ENCODE data around the gene SLC4A8.

Gene SLC4A8

DNA sequence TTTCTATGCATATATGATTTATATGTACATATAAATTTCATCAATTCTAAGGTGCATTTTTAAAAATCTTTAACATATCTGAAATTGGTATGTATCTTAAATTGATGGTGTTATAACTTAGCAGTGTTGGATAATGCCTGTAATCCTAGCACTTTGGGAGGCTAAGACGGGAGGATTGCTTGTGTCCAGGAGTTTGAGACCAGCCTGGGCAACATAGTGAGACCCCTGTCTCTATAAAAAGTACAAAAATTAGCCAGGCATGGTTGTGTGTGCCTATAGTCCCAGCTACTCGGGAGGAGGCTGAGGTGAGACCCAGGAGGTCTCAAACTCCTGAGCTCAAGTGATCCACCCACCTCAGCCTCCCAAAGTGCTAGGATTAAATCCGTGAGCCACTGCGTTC, 27.0 kb upstream of the SLC4A8 start:
- no peaks in the 10 kb centered on the region for H3K9me3 ChIP-seq (ENCODE audit: insufficient read depth, low read depth, low read length)
- H3K27me3 ChIP-seq (ENCODE audit: insufficient read depth, low read length), result peaks cover 6% of the 10 kb centered on the region; the same call in 1 of the 2 replicates
- H3K36me3 ChIP-seq (ENCODE audit: insufficient read depth, low read length), result 0 out of 2 replicates have a peak, but pooled peaks cover 10% of the 10 kb centered on the region
- H3K9ac ChIP-seq (ENCODE audit: low read depth, low read length), result no peak overlapping the region
- 84% methylated on average over 4 of the region's 4 CpGs for WGBS
- no peak overlapping the region for H3K27ac ChIP-seq (ENCODE audit: low read depth, low read length)
- H3K4me1 ChIP-seq (ENCODE audit: insufficient read depth, low read length), result 0 out of 2 replicates have a peak, but pooled peaks cover 6% of the 10 kb centered on the region
- H3K4me3 ChIP-seq (ENCODE audit: low read length), result no peak overlapping the region

DNA sequence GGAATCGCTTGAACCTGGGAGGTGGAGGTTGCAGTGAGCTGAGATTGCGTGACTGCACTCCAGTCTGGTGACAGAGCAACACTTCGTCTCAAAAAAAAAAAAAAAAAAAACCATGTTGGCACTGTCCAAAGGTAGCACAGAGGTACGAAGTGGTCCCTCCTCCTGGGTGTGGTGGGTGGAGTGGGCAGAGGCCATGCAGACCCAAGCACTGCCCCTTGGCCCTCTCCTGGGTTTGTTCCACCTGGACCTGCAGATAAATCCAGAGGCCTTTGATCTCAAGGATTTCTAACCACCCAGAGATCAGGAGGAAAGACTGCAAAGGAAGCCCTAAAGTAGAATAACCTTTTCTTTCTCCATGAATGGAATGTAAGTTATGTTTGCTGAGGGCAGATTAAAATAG, 24.7 kb upstream of the SLC4A8 start:
- no peak overlapping the region for H3K4me3 ChIP-seq (ENCODE audit: low read length)
- 96% methylated on average over 4 of the region's 4 CpGs for WGBS
- H3K27ac ChIP-seq (ENCODE audit: low read depth, low read length), result no peak overlapping the region
- H3K27me3 ChIP-seq (ENCODE audit: insufficient read depth, low read length), result no peaks in the 10 kb centered on the region
- H3K4me1 ChIP-seq (ENCODE audit: insufficient read depth, low read length), result no peaks in the 10 kb centered on the region
- H3K9ac ChIP-seq (ENCODE audit: low read depth, low read length), result no peak overlapping the region
- H3K36me3 ChIP-seq (ENCODE audit: insufficient read depth, low read length), result no peaks in the 10 kb centered on the region
- no peaks in the 10 kb centered on the region for H3K9me3 ChIP-seq (ENCODE audit: insufficient read depth, low read depth, low read length)

DNA sequence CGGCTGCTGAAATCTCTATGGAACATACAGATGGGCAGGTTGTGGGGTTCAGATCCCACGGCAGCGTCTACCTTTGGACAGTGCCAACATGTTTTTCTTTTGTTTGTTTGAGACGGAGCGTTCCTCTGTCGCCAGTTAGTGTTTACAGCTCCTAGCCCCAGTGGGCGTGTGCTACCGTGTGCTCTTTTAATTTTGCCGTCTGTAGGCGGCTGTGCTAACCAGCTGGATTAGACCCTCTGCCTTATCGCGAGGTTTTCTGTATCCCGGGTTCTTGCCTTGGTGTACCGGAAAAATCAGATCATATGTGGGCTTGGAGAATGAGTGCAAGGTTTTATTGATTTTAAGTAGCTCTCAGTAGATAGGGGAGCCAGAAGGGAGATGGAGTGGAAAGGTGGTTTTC, 23.6 kb upstream of the SLC4A8 start:
- Histone ChIP-seq H3K9ac (ENCODE audit: low read depth, low read length) (no peak overlapping the region), H3K4me3 (ENCODE audit: low read length) (no peak overlapping the region), H3K27ac (ENCODE audit: low read depth, low read length) (no peak overlapping the region), H3K4me1 (ENCODE audit: insufficient read depth, low read length) (no peaks in the 10 kb centered on the region), H3K36me3 (ENCODE audit: insufficient read depth, low read length) (no peaks in the 10 kb centered on the region), H3K27me3 (ENCODE audit: insufficient read depth, low read length) (no peaks in the 10 kb centered on the region), H3K9me3 (ENCODE audit: insufficient read depth, low read depth, low read length) (no peaks in the 10 kb centered on the region)
- 96% methylated on average over 14 of the region's 14 CpGs for WGBS

DNA sequence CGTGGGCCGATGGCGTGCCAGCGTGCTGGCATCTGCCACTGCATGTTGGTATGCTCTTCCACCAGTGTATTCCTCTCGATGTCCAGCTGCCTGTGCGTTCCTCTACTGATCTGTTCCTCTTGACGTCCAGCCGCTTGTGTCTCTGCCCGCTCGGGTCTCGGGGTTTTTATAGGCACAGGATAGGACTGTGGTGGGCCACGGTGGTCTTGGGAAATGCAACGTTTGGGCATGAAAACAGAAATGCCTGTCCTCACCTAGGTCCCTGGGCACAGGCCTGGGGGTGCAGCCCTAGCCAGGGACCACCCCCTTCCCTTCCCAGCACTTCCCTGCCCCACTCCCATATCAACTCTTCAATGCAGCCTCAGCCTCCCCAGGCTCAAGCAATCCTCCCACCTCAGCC, 23.1 kb upstream of the SLC4A8 start:
- Histone ChIP-seq H3K27me3 (ENCODE audit: insufficient read depth, low read length) (no peaks in the 10 kb centered on the region), H3K9ac (ENCODE audit: low read depth, low read length) (no peak overlapping the region), H3K9me3 (ENCODE audit: insufficient read depth, low read depth, low read length) (no peaks in the 10 kb centered on the region), H3K4me3 (ENCODE audit: low read length) (no peak overlapping the region), H3K27ac (ENCODE audit: low read depth, low read length) (no peak overlapping the region), H3K4me1 (ENCODE audit: insufficient read depth, low read length) (no peaks in the 10 kb centered on the region), H3K36me3 (ENCODE audit: insufficient read depth, low read length) (no peaks in the 10 kb centered on the region)
- 94% methylated on average over 13 of the region's 13 CpGs for WGBS

- Histone ChIP-seq H3K27ac (ENCODE audit: low read depth, low read length) (no peak overlapping the region), H3K9ac (ENCODE audit: low read depth, low read length) (no peak overlapping the region), H3K4me1 (ENCODE audit: insufficient read depth, low read length) (no peaks in the 10 kb centered on the region), H3K36me3 (ENCODE audit: insufficient read depth, low read length) (no peaks in the 10 kb centered on the region), H3K27me3 (ENCODE audit: insufficient read depth, low read length) (no peaks in the 10 kb centered on the region), H3K9me3 (ENCODE audit: insufficient read depth, low read depth, low read length) (no peaks in the 10 kb centered on the region), H3K4me3 (ENCODE audit: low read length) (no peak overlapping the region)
- 0% methylated on average over 1 of the region's 1 CpG for WGBS
These were observed 22.7 kb upstream of the SLC4A8 start for GRCh38 chr12:51401900-51402299.

DNA sequence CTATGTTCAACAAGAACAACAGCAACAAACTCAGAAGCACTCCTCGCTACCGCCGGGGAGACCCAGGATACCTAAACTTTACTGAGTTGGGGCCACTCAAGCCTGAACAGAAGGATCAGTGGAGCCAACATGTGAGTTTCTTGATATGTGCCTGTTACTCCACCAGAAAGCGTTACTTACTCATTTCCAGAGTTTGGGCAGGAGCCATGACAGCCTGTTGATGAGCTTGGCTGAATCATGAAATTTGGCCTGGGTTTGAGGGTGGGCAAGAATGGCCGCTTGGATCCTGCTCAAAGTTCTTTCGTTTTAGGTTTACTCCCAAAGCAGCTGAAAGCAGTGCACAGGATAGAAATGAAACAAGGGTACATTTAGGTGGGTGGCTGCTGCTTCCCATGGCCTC, 21.5 kb upstream of the SLC4A8 start:
- H3K4me3 ChIP-seq (ENCODE audit: low read length), result no peak overlapping the region
- H3K9ac ChIP-seq (ENCODE audit: low read depth, low read length), result no peak overlapping the region
- H3K4me1 ChIP-seq (ENCODE audit: insufficient read depth, low read length), result no peaks in the 10 kb centered on the region
- WGBS, result 95% methylated on average over 6 of the region's 6 CpGs
- H3K27me3 ChIP-seq (ENCODE audit: insufficient read depth, low read length), result no peaks in the 10 kb centered on the region
- H3K9me3 ChIP-seq (ENCODE audit: insufficient read depth, low read depth, low read length), result no peaks in the 10 kb centered on the region
- no peaks in the 10 kb centered on the region for H3K36me3 ChIP-seq (ENCODE audit: insufficient read depth, low read length)
- no peak overlapping the region for H3K27ac ChIP-seq (ENCODE audit: low read depth, low read length)

DNA sequence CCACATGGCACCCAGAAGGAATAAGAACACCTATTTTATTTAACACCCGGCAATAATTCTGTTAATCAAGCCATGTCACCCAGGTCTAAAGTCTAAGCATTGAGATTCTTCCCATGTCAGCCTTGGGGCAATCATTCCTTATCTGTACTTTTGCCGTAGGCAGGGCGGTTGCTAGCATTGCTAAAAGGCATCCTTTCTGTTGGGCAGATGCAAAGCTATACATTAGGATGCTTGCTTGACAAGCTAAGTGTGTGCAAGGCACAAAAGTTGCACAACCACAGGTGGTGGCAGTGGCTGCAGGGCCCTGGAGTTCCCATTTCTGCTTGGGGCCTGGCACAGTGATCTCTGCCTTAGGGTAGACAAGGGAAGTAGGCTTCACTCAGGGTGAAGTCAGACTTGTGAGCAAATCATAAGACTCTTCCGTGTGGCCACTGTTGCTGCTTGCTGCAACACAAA, 20.9 kb upstream of the SLC4A8 start:
- H3K4me3 ChIP-seq (ENCODE audit: low read length), result no peak overlapping the region
- no peak overlapping the region for H3K9ac ChIP-seq (ENCODE audit: low read depth, low read length)
- no peaks in the 10 kb centered on the region for H3K27me3 ChIP-seq (ENCODE audit: insufficient read depth, low read length)
- H3K27ac ChIP-seq (ENCODE audit: low read depth, low read length), result no peak overlapping the region
- H3K36me3 ChIP-seq (ENCODE audit: insufficient read depth, low read length), result no peaks in the 10 kb centered on the region
- H3K4me1 ChIP-seq (ENCODE audit: insufficient read depth, low read length), result no peaks in the 10 kb centered on the region
- H3K9me3 ChIP-seq (ENCODE audit: insufficient read depth, low read depth, low read length), result no peaks in the 10 kb centered on the region
- 90% methylated on average over 4 of the region's 4 CpGs for WGBS

- no peaks in the 10 kb centered on the region for H3K27me3 ChIP-seq (ENCODE audit: insufficient read depth, low read length)
- no peak overlapping the region for H3K4me3 ChIP-seq (ENCODE audit: low read length)
- no peaks in the 10 kb centered on the region for H3K4me1 ChIP-seq (ENCODE audit: insufficient read depth, low read length)
- H3K36me3 ChIP-seq (ENCODE audit: insufficient read depth, low read length), result no peaks in the 10 kb centered on the region
- no peaks in the 10 kb centered on the region for H3K9me3 ChIP-seq (ENCODE audit: insufficient read depth, low read depth, low read length)
- WGBS, result 94% methylated on average over 3 of the region's 3 CpGs
- no peak overlapping the region for H3K27ac ChIP-seq (ENCODE audit: low read depth, low read length)
- no peak overlapping the region for H3K9ac ChIP-seq (ENCODE audit: low read depth, low read length)
These were observed 20.0 kb upstream of the SLC4A8 start for GRCh38 chr12:51404627-51405026.

DNA sequence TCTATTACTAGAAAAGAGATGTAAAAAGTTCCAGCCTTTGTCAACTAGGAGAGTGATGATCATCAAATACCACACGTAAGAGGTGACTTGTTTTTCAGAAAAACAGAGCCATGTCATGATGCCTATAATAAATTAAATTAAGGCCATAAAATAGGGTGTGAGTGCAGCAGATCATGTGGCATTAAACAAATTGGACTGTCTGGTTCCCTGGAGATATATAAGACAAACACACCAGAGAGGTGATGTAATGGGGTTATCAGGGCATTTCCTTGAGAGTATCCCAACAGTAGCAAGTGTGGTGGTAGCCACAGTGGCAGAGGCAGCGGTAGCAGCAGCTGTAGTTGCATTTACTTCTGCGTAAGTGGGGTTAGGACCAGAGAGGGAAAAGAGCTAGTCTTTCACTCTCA, 18.8 kb upstream of the SLC4A8 start:
- Histone ChIP-seq H3K27me3 (ENCODE audit: insufficient read depth, low read length) (no peaks in the 10 kb centered on the region), H3K9ac (ENCODE audit: low read depth, low read length) (no peak overlapping the region), H3K4me1 (ENCODE audit: insufficient read depth, low read length) (no peaks in the 10 kb centered on the region), H3K36me3 (ENCODE audit: insufficient read depth, low read length) (no peaks in the 10 kb centered on the region), H3K4me3 (ENCODE audit: low read length) (no peak overlapping the region), H3K27ac (ENCODE audit: low read depth, low read length) (no peak overlapping the region), H3K9me3 (ENCODE audit: insufficient read depth, low read depth, low read length) (no peaks in the 10 kb centered on the region)
- 98% methylated on average over 2 of the region's 3 CpGs for WGBS

DNA sequence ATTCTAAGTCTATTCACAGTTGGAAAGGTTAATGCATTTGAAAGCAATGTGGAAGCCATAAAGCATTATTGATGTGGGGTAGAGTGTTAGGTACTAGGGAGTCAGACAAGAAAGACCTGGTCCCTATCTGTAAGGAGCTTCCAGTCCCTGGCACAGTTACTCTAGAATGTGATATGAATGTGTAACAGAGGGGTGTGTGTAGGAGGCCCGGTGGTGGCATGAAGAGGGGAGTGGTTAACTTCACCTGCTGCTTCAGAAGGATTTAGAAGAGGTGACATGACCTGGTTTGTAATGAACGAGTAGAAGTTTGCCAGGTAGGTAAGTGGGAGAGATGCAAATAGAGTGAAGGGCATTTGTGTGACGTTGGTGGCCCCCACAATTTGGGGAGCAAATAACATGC, 18.3 kb upstream of the SLC4A8 start:
- Histone ChIP-seq H3K4me3 (ENCODE audit: low read length) (no peak overlapping the region), H3K27ac (ENCODE audit: low read depth, low read length) (no peak overlapping the region), H3K4me1 (ENCODE audit: insufficient read depth, low read length) (no peaks in the 10 kb centered on the region), H3K36me3 (ENCODE audit: insufficient read depth, low read length) (no peaks in the 10 kb centered on the region), H3K27me3 (ENCODE audit: insufficient read depth, low read length) (no peaks in the 10 kb centered on the region), H3K9ac (ENCODE audit: low read depth, low read length) (no peak overlapping the region), H3K9me3 (ENCODE audit: insufficient read depth, low read depth, low read length) (no peaks in the 10 kb centered on the region)
- 80% methylated on average over 3 of the region's 3 CpGs for WGBS

- Histone ChIP-seq H3K27ac (ENCODE audit: low read depth, low read length) (no peak overlapping the region), H3K36me3 (ENCODE audit: insufficient read depth, low read length) (no peaks in the 10 kb centered on the region), H3K9me3 (ENCODE audit: insufficient read depth, low read depth, low read length) (no peaks in the 10 kb centered on the region), H3K9ac (ENCODE audit: low read depth, low read length) (no peak overlapping the region), H3K27me3 (ENCODE audit: insufficient read depth, low read length) (no peaks in the 10 kb centered on the region), H3K4me1 (ENCODE audit: insufficient read depth, low read length) (no peaks in the 10 kb centered on the region), H3K4me3 (ENCODE audit: low read length) (no peak overlapping the region)
- 90% methylated on average over 4 of the region's 5 CpGs for WGBS
These were observed 17.8 kb upstream of the SLC4A8 start for GRCh38 chr12:51406859-51407258.

DNA sequence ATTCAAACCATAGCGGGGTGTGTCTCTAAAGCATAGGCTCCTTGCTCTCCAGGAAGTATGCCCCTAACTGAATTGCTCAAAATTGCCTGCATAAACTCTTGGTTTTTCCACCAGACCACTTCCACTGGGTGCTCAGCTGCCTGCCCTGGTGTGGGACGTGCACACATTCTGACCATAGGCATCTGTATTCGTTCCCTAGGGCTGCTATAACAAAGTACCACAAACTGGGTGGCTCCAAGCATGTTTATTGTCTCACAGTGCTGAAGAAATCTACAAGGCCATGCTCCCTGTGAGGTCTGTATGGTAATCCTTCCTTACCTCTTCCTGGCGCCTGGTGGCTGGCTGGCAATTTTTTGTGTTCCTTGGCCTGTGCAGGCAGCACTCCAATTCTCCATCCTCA, 17.0 kb upstream of the SLC4A8 start:
- Histone ChIP-seq H3K27ac (ENCODE audit: low read depth, low read length) (no peak overlapping the region), H3K4me1 (ENCODE audit: insufficient read depth, low read length) (no peaks in the 10 kb centered on the region), H3K4me3 (ENCODE audit: low read length) (no peak overlapping the region), H3K9me3 (ENCODE audit: insufficient read depth, low read depth, low read length) (no peaks in the 10 kb centered on the region), H3K9ac (ENCODE audit: low read depth, low read length) (no peak overlapping the region), H3K27me3 (ENCODE audit: insufficient read depth, low read length) (no peaks in the 10 kb centered on the region), H3K36me3 (ENCODE audit: insufficient read depth, low read length) (no peaks in the 10 kb centered on the region)
- WGBS, result 63% methylated on average over 4 of the region's 4 CpGs
